Neural crest cell (in vitro differentiated cells): ENCODE measurements around the gene RAET1G. TPM values are rescaled to one million over a fixed set of nuclear protein-coding genes. Genes with fewer than 3 reads are reported as not detected.
"Not testable (repeated sequence)": the region's sequence is repeated elsewhere in the genome, so short reads cannot be mapped to it uniquely, and the experiment has no call there.

ENCODE experiments used
- DNase-seq: peaks from one replicate; pipeline ENCODE4 v3.0.0; 2021; ENCODE audit warnings: low read depth, mixed read lengths, low spot score
- H3K27ac Mint-ChIP-seq: one replicate; pipeline ENCODE4 v1.8.0; 2021; ENCODE audit warnings: mild to moderate bottlenecking, mixed read lengths; ENCODE audit not compliant: unreplicated experiment
- H3K27me3 Mint-ChIP-seq: 2 replicates; pipeline ENCODE4 v1.8.0; 2021; ENCODE audit warnings: low read depth, mild to moderate bottlenecking, mixed read lengths
- H3K36me3 Mint-ChIP-seq: 2 replicates; pipeline ENCODE4 v1.8.0; 2021; ENCODE audit warnings: low read depth, mild to moderate bottlenecking, mixed read lengths
- H3K4me1 Mint-ChIP-seq: 2 replicates; pipeline ENCODE4 v1.8.0; 2021; ENCODE audit warnings: mixed read lengths
- H3K4me3 Mint-ChIP-seq: one replicate; pipeline ENCODE4 v1.8.0; 2021; ENCODE audit warnings: mild to moderate bottlenecking, mixed read lengths
- H3K9me3 Mint-ChIP-seq: 2 replicates; pipeline ENCODE4 v1.8.0; 2021; ENCODE audit warnings: mixed read lengths
- total RNA-seq: library from RNA; stranded (reverse); gene quantifications from 2 replicates; pipeline ENCODE4 v1.2.1, GENCODE V29; 2021
- TF ChIP-seq, protein P1 (sequence below): fragments of 200-600 bp; sonication (generic); conservative IDR thresholded peaks from 2 replicates; pipeline ENCODE4 v1.5.0; 2021; ENCODE audit warnings: antibody characterized with exemption, mild to moderate bottlenecking

Gene RAET1G
- total RNA-seq, 1 donor from 2014 or later: not detected

DNA sequence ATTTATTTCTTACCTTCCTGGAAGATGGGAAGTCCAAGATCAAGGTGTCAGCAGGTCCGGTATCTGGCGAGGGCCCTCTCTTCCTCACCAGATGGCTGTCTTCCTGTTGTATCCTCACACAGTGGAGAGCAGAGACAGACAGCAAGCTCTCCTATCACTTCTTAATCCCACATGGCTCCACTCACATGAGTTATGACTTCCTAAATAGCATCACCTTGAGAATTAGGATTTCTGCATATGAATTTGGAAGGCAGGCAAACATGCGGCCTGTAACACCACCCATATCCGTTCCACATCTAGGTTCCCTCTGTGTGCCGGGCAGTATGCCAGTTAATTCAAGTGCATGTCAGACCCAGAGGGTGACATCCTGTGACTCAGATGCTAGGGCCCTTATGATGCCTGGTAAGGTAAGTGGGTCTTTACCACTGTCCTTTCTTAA is 27.1 kb downstream of the RAET1G start:
- no peaks in the 10 kb centered on the region for H3K9me3 Mint-ChIP-seq
- peaks cover 26% of the 10 kb centered on the region for H3K27me3 Mint-ChIP-seq
- no peak for DNase-seq
- H3K36me3 Mint-ChIP-seq: no peaks in the 10 kb centered on the region
- TF ChIP-seq, protein P1, sequence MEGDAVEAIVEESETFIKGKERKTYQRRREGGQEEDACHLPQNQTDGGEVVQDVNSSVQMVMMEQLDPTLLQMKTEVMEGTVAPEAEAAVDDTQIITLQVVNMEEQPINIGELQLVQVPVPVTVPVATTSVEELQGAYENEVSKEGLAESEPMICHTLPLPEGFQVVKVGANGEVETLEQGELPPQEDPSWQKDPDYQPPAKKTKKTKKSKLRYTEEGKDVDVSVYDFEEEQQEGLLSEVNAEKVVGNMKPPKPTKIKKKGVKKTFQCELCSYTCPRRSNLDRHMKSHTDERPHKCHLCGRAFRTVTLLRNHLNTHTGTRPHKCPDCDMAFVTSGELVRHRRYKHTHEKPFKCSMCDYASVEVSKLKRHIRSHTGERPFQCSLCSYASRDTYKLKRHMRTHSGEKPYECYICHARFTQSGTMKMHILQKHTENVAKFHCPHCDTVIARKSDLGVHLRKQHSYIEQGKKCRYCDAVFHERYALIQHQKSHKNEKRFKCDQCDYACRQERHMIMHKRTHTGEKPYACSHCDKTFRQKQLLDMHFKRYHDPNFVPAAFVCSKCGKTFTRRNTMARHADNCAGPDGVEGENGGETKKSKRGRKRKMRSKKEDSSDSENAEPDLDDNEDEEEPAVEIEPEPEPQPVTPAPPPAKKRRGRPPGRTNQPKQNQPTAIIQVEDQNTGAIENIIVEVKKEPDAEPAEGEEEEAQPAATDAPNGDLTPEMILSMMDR: no peak
- no peak overlapping the region for H3K4me3 Mint-ChIP-seq
- no peaks in the 10 kb centered on the region for H3K4me1 Mint-ChIP-seq
- H3K27ac Mint-ChIP-seq: no peak overlapping the region

DNA sequence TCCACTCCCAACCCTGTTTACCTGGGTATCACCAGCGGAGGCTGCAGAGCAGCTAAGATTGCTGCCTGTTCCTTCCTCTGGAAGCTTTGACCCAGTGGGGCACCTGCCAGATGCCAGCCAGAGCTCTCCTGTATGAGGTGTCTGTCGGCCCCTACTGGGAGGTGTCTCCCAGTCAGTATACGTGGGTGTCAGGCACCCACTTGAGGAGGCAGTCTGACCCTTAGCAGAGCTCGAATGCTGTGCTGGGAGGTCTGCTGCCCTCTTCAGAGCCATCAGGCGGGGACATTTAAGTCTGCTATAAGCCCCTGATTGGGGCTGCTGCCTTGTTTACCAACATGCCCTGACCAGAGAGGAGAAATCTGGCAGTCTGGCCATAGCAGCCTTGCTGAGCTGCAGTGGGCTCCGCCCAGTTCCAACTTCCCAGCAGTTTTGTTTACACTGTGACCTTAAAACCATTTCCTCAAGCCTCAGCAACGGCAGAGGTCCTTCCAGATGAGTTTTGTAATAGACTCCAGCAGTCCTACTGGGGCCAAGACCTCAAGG is 27.8 kb downstream of the RAET1G start:
- Mint-ChIP-seq H3K27ac (no peak overlapping the region), H3K9me3 (no peaks in the 10 kb centered on the region), H3K4me3 (no peak overlapping the region), H3K4me1 (no peaks in the 10 kb centered on the region), H3K36me3 (no peaks in the 10 kb centered on the region), H3K27me3 (peaks cover 26% of the 10 kb centered on the region)
- TF ChIP-seq, protein P1: no peak
- DNase-seq: no peak

DNA sequence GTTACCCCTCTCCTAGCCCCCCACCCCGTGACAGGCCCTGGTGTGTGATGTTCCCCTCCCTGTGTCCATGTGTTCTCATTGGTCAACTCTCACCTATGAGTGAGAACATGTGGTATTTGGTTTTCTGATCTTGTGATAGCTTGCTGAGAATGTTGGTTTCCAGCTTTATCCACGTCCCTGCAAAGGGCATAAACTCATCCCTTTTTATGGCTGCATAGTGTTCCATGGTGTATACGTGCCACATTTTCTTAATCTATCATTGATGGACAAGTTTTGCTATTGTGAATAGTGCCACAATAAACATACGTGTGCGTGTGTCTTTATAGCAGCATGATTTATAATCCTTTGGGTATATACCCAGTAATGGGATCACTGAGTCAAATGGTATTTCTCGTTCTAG is 31.1 kb downstream of the RAET1G start:
- H3K9me3 Mint-ChIP-seq, H3K4me3 Mint-ChIP-seq, H3K4me1 Mint-ChIP-seq, DNase-seq, H3K36me3 Mint-ChIP-seq, H3K27ac Mint-ChIP-seq: not testable (repeated sequence)
- peaks cover 28% of the 10 kb centered on the region for H3K27me3 Mint-ChIP-seq

DNA sequence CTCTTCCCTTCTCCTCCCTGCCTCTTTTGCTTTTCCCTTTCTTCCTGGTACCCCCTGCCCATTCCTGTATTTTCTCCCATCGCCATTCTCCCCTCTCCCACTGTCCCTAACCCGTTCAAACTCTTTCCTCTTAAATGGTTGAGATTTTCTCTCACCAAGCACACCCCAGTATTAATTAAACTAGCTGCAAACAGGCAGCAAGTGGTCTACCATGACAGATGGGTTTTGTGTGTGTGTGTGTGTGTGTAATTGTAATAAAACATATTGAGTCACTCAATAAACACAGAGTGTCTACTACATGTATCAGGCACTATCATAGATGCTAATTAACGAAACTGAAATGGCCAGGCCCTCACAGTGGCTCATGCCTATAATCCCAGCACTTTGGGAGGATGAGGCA is 31.7 kb downstream of the RAET1G start:
- no peak for DNase-seq
- H3K36me3 Mint-ChIP-seq: no peaks in the 10 kb centered on the region
- TF ChIP-seq, protein P1: no peak
- no peaks in the 10 kb centered on the region for H3K9me3 Mint-ChIP-seq
- H3K4me1 Mint-ChIP-seq: no peaks in the 10 kb centered on the region
- peaks cover 28% of the 10 kb centered on the region for H3K27me3 Mint-ChIP-seq
- H3K27ac Mint-ChIP-seq: no peak overlapping the region
- no peak overlapping the region for H3K4me3 Mint-ChIP-seq

DNA sequence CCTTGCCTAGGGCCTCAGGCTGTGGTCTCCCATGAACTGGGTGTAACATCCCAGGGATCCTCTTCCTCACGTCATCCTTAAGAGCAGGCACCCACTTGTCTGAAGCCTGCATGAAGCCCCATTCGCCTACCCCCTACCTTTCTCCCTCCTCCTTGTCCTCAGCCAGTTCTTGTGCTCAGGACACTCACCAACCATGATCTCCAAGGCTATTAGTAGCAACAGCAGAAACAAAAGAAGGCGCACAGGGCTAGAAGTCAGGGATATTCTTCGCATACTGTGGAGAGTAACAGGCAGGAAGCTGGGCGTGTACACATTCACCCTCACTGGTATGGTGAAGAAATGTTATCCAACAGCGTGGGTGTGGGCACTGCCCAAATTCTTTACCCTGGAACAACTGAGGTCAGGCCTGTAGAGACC is 32.3 kb downstream of the RAET1G start:
- H3K27me3 Mint-ChIP-seq: peaks cover 28% of the 10 kb centered on the region
- H3K4me3 Mint-ChIP-seq: no peak overlapping the region
- TF ChIP-seq, protein P1: no peak
- H3K9me3 Mint-ChIP-seq: no peaks in the 10 kb centered on the region
- DNase-seq: no peak
- H3K27ac Mint-ChIP-seq: no peak overlapping the region
- H3K4me1 Mint-ChIP-seq: no peaks in the 10 kb centered on the region
- no peaks in the 10 kb centered on the region for H3K36me3 Mint-ChIP-seq

DNA sequence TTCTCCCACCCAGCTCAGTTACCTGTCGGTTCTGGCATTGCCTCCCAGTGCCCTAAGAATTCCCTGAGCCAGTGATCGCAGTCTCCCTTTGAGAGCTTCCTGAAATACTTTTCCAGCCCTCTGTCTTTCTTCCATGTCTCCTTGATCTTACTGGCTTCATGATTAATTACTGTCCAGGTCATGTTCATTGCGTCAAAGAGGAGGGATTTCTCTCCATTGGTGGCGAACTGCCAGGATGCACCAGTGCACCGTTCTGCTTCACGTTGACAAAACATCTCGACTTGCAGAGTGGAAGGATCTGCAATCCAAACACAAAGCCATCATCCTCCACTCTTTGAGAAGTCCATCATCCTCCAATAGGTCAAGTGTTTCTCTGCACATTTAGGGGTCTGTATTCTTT is 33.6 kb downstream of the RAET1G start:
- Mint-ChIP-seq H3K4me1 (no peaks in the 10 kb centered on the region), H3K9me3 (no peaks in the 10 kb centered on the region), H3K27me3 (peaks cover 26% of the 10 kb centered on the region), H3K36me3 (no peaks in the 10 kb centered on the region), H3K4me3 (no peak overlapping the region), H3K27ac (no peak overlapping the region)
- no peak for DNase-seq
- TF ChIP-seq, protein P1: no peak
